GM12891 (cell line): ENCODE data around the gene CMKLR1.

Source experiments
- PAX5 ChIP-seq: IDR thresholded peaks from 2 replicates; pipeline ENCODE4 v1.6.1; 2011; ENCODE audit warnings: low read length, moderate library complexity, mild to moderate bottlenecking; ENCODE audit not compliant: insufficient read depth, severe bottlenecking
- POLR2A ChIP-seq: IDR thresholded peaks from 2 replicates; pipeline ENCODE4 v1.6.1; 2011; ENCODE audit warnings: low read depth, low read length, control low read depth
- POLR2AphosphoS5 ChIP-seq: IDR thresholded peaks from 2 replicates; pipeline ENCODE4 v1.6.1; 2011; ENCODE audit warnings: low read depth, low read length, control low read depth
- POU2F2 ChIP-seq: IDR thresholded peaks from 2 replicates; pipeline ENCODE4 v1.6.1; 2011; ENCODE audit warnings: low read depth, mild to moderate bottlenecking, control low read depth, low read length, moderate library complexity
- SPI1 ChIP-seq: IDR thresholded peaks from 2 replicates; pipeline ENCODE4 v1.6.1; 2011; ENCODE audit warnings: low read depth, low read length, control low read depth
- TAF1 ChIP-seq: IDR thresholded peaks from 2 replicates; pipeline ENCODE4 v1.6.1; 2011; ENCODE audit warnings: low read depth, low read length, control low read depth

- peak; percentile 39; the same call in 1 of the 2 replicates for TF ChIP-seq POLR2AphosphoS5
- TF ChIP-seq POLR2A = peak; percentile 53
- no peak for TF ChIP-seq TAF1
- TF ChIP-seq SPI1 = peak; percentile 57
- no peak for TF ChIP-seq PAX5
- TF ChIP-seq POU2F2 = peak; percentile 92
Observed at GRCh38 chr12:108333898-108334699, 5.0 kb downstream of the CMKLR1 start.
